ENCODE results near the gene POMGNT1. TPM values are rescaled to one million over a fixed set of nuclear protein-coding genes. Genes with fewer than 3 reads are reported as not detected.

Gene POMGNT1
- total and polyA plus RNA-seq, 8 donors = 2.9 to 47.3 (median 36.2) TPM

DNA sequence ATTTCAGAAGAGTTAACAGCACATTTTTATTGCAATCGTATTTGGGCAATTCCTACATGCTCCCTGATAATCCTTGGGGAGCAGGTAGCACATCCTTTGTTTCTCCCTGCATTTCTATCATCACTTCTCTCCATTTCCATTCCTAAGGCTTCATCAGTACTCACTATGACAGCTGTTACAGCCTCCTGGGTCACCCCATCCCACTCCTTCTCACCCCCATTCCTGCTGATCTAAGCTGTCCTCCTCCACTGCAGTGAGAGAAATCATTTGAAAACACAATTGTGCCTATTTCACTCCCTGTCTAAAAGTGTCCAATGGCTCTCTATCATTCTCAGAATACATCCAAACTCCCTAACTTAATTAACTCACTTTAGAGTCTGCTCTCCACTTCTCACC, 40.3 kb downstream of the POMGNT1 start:
- Histone ChIP-seq H3K4me1 (no peaks in the 10 kb centered on the region), H3K4me3 (no peak overlapping the region), H3K36me3 (no peaks in the 10 kb centered on the region), H3K27me3 (no peaks in the 10 kb centered on the region), H3K9me3 (no peaks in the 10 kb centered on the region), H3K27ac (no peak overlapping the region)
- TF ChIP-seq CTCF (IDR thresholded peaks at IDR 0.05) (no peak), POLR2AphosphoS5 (IDR thresholded peaks at IDR 0.05) (no peak), EP300 (IDR thresholded peaks at IDR 0.05) (no peak), POLR2A (IDR thresholded peaks at IDR 0.05) (no peak)
- WGBS, 5 donors = 88 to 100% (median 100%) methylated on average over 1 of the region's 1 CpG
- no peak for DNase-seq
- intact Hi-C loops (cut with DNase I; ENCODE audit: low total_unique reads) = no loop called here

DNA sequence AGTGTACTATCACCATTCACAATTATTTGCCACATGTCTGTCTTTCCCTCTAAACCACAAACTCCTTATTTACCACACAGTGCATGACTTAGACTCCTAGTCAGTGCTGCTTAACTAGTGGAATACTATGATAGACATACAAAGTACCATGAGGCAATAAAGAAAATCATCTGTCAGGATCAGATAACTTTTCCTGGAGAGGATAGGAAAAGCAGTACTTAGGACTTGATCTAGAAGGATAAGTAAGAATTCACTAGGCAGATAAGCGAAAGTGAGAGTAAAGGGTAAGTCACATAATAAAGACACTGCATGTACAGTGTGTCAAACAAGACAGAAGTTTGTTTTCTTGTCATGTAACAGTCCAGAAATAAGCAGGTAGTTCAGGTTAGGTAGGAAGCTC, 44.5 kb downstream of the POMGNT1 start:
- H3K9me3 ChIP-seq = no peaks in the 10 kb centered on the region
- H3K36me3 ChIP-seq = no peaks in the 10 kb centered on the region
- H3K4me3 ChIP-seq = no peak overlapping the region
- H3K27me3 ChIP-seq = no peaks in the 10 kb centered on the region
- 94 to 97% (median 95%) methylated on average over 1 of the region's 1 CpG for WGBS, 5 donors
- no peak for DNase-seq
- TF ChIP-seq EP300 (IDR thresholded peaks at IDR 0.05) (no peak), POLR2A (IDR thresholded peaks at IDR 0.05) (no peak), POLR2AphosphoS5 (IDR thresholded peaks at IDR 0.05) (no peak), CTCF (IDR thresholded peaks at IDR 0.05) (no peak)
- intact Hi-C loops (cut with DNase I; ENCODE audit: low total_unique reads) = no loop called here
- no peaks in the 10 kb centered on the region for H3K4me1 ChIP-seq
- no peak overlapping the region for H3K27ac ChIP-seq

DNA sequence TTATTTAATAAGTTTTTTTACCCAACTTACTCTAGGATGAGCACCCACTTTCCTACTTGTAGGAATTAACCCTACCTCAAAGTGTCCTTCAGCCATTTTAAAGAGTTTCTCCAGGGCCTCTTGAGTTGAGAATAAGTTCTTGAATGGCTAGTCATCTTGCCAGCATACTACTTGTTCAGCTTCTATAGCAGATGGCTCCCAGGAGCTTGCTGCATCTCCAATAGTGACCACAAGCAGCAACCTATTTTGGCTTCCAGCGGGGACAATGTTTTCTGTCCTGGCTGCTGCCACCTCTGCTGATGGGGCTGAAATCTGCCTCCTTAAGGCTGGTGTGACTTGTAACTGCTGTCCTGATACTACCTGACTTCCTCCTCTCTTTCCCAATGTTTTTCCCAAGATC, 45.0 kb downstream of the POMGNT1 start:
- WGBS, 5 donors = 93 to 100% (median 100%) methylated on average over 1 of the region's 1 CpG

DNA sequence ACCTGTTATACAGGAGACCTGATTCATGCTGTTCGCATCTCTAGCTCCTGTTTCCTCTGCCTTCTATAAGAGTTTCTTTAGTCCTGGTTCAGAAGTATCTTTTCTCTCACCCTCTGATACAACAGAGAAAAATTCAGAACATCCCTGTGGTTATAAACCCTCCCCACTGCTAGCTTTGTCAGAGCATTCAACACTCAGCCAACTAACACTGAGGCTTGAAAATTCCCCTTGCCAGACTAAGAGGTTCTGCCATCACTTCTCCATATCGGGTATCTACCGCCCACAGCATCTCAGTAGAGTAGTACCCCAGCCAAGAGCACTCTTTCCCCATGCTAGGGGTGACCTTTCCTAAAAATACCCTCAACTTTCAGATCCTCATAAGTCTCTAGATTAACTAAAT, 46.2 kb downstream of the POMGNT1 start:
- H3K9me3 ChIP-seq = no peaks in the 10 kb centered on the region
- intact Hi-C loops (cut with DNase I; ENCODE audit: low total_unique reads) = no loop called here
- no peak for TF ChIP-seq EP300 (IDR thresholded peaks at IDR 0.05)
- TF ChIP-seq POLR2AphosphoS5 (IDR thresholded peaks at IDR 0.05) = no peak
- no peak for TF ChIP-seq POLR2A (IDR thresholded peaks at IDR 0.05)
- no peak for TF ChIP-seq CTCF (IDR thresholded peaks at IDR 0.05)
- WGBS, 5 donors = 79 to 95% (median 89%) methylated on average over 3 of the region's 3 CpGs
- H3K4me3 ChIP-seq = no peak overlapping the region
- H3K27me3 ChIP-seq = no peaks in the 10 kb centered on the region
- no peak for DNase-seq
- no peak overlapping the region for H3K27ac ChIP-seq
- H3K4me1 ChIP-seq = no peaks in the 10 kb centered on the region
- H3K36me3 ChIP-seq = no peaks in the 10 kb centered on the region

More for the DNA sequence above, 45.0 kb downstream of the POMGNT1 start:
- Histone ChIP-seq H3K9me3 (no peaks in the 10 kb centered on the region), H3K36me3 (no peaks in the 10 kb centered on the region), H3K27me3 (no peaks in the 10 kb centered on the region), H3K27ac (no peak overlapping the region), H3K4me3 (no peak overlapping the region), H3K4me1 (no peaks in the 10 kb centered on the region)
- TF ChIP-seq EP300 (IDR thresholded peaks at IDR 0.05) (no peak), POLR2A (IDR thresholded peaks at IDR 0.05) (no peak), POLR2AphosphoS5 (IDR thresholded peaks at IDR 0.05) (no peak), CTCF (IDR thresholded peaks at IDR 0.05) (no peak)
- DNase-seq = no peak
- intact Hi-C loops (cut with DNase I; ENCODE audit: low total_unique reads) = no loop called here
